Vagina (tissue), 2 donors: ENCODE results near the gene CEP70.

Experiments used
- POLR2A ChIP-seq, 2 donors: fragments of 450-650 bp; IDR thresholded peaks; one replicate each; pipeline ENCODE4 v1.6.1; 2017; ENCODE audit warnings: antibody characterized with exemption in 2 of 2, mild to moderate bottlenecking in 2 of 2, moderate library complexity in 2 of 2
- POLR2AphosphoS5 ChIP-seq, 2 donors: sonication (generic); formaldehyde crosslinking; IDR thresholded peaks; one replicate each; pipeline ENCODE4 v1.9.0; 2017; ENCODE audit warnings: antibody characterized with exemption in 2 of 2, mild to moderate bottlenecking in 2 of 2, low read depth in 1 of 2; ENCODE audit not compliant: insufficient read depth in 1 of 2
- TF ChIP-seq, protein P1 (sequence below), 3 experiments: fragments of 450-650 bp in 2 of 3; fragments of 200-600 bp in 1 of 3; sonication (generic) in 1 of 3; IDR thresholded peaks; one replicate each; pipeline ENCODE4 v1.5.1; 2017 to 2019; ENCODE audit warnings: antibody characterized with exemption in 3 of 3, mild to moderate bottlenecking in 2 of 3, moderate library complexity in 2 of 3

DNA sequence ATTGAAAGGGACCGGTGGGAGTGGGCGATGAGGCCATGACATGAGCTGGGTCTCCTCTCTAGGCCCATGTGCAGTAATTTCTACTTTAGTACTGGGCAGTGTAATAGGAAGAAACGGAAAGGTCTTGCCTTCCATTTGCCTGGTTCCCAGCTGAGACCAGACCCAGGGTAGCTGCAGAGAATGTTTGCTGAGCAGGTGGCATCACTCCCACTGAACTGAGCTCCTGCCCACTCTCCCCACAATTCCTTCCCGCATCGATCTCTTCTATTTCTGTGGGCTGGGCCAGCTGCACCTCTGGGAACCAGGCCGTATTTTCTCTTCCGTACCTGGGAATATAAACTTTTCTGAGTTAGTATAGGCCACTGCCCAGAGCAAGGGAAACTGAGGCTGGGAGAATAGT, 143.9 kb downstream of the CEP70 start:
- TF ChIP-seq, protein P1, sequence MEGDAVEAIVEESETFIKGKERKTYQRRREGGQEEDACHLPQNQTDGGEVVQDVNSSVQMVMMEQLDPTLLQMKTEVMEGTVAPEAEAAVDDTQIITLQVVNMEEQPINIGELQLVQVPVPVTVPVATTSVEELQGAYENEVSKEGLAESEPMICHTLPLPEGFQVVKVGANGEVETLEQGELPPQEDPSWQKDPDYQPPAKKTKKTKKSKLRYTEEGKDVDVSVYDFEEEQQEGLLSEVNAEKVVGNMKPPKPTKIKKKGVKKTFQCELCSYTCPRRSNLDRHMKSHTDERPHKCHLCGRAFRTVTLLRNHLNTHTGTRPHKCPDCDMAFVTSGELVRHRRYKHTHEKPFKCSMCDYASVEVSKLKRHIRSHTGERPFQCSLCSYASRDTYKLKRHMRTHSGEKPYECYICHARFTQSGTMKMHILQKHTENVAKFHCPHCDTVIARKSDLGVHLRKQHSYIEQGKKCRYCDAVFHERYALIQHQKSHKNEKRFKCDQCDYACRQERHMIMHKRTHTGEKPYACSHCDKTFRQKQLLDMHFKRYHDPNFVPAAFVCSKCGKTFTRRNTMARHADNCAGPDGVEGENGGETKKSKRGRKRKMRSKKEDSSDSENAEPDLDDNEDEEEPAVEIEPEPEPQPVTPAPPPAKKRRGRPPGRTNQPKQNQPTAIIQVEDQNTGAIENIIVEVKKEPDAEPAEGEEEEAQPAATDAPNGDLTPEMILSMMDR (IDR thresholded peaks at IDR 0.05): no peak
- TF ChIP-seq POLR2A (IDR thresholded peaks at IDR 0.05) (no peak), POLR2AphosphoS5 (IDR thresholded peaks at IDR 0.05; ENCODE audit: insufficient read depth in 1 of 2, low read depth in 1 of 2) (no peak)
